A673 (cell line): ENCODE measurements around the gene ATG4C. TPM values are rescaled to one million over a fixed set of nuclear protein-coding genes. Genes with fewer than 3 reads are reported as not detected.

Experiments
- BruUV-seq: library from RNA; stranded (reverse); fragments of 400-500 nt; replicated peaks from 2 replicates; lab custom pipeline; 2021; lab: Mats Ljungman, UMichigan
- CTCF ChIA-PET: fragments of 300-600 bp; sonication (Branson Sonifier 250); formaldehyde crosslinking; loops from one replicate; lab custom pipeline; 2022; ENCODE audit warnings: antibody characterized with exemption; lab: Charles Lee
- POLR2A ChIA-PET: fragments of 300-600 bp; sonication (Branson Sonifier 250); formaldehyde crosslinking; loops from one replicate; lab custom pipeline; 2022; ENCODE audit warnings: antibody characterized with exemption; ENCODE audit not compliant: low non-redundant PET; lab: Charles Lee
- DNase-seq: peaks from one replicate; pipeline ENCODE4 v3.0.0-alpha.2; 2015; ENCODE audit warnings: low spot score
- H3K27ac ChIP-seq: fragments of 200-600 bp; sonication (generic); 2 replicates; pipeline ENCODE4 v1.5.1; 2016; ENCODE audit warnings: mixed run types, low read depth, mild to moderate bottlenecking, mixed read lengths, antibody characterized with exemption, low read length; ENCODE audit not compliant: poor library complexity, severe bottlenecking
- H3K27me3 ChIP-seq: fragments of 200-600 bp; sonication (generic); replicated peaks from 2 replicates; pipeline ENCODE4 v1.6.1; 2017; ENCODE audit warnings: mixed run types, low read depth, mild to moderate bottlenecking, mixed read lengths, antibody characterized with exemption, low read length; ENCODE audit not compliant: insufficient read depth, poor library complexity
- H3K36me3 ChIP-seq: fragments of 200-600 bp; sonication (generic); 2 replicates; pipeline ENCODE4 v1.6.1; 2016; ENCODE audit warnings: mixed run types, mild to moderate bottlenecking, mixed read lengths, antibody characterized with exemption, low read length; ENCODE audit not compliant: insufficient read depth, poor library complexity, severe bottlenecking
- H3K4me1 ChIP-seq: fragments of 200-600 bp; sonication (generic); 2 replicates; pipeline ENCODE4 v1.6.1; 2017; ENCODE audit warnings: mixed run types, mild to moderate bottlenecking, mixed read lengths, antibody characterized with exemption, low read length; ENCODE audit not compliant: insufficient read depth, poor library complexity, severe bottlenecking
- H3K4me3 ChIP-seq: fragments of 200-600 bp; sonication (generic); 2 replicates; pipeline ENCODE4 v1.5.1; 2016; ENCODE audit warnings: low read depth, mixed run types, mild to moderate bottlenecking, mixed read lengths, low read length; ENCODE audit not compliant: poor library complexity, severe bottlenecking
- H3K9me3 ChIP-seq: fragments of 200-600 bp; sonication (generic); 2 replicates; pipeline ENCODE4 v1.6.1; 2016; ENCODE audit warnings: mixed run types, low read depth, mild to moderate bottlenecking, mixed read lengths, antibody characterized with exemption, low read length; ENCODE audit not compliant: poor library complexity, severe bottlenecking
- CTCF ChIP-seq: fragments of 300-800, 200-600 bp; sonication (generic); conservative IDR thresholded peaks from 2 replicates; pipeline ENCODE4 v1.5.1; 2017; ENCODE audit warnings: low read depth, mild to moderate bottlenecking, antibody characterized with exemption, low read length, moderate library complexity, mixed read lengths
- EZH2 ChIP-seq: fragments of 200-600 bp; sonication (generic); IDR thresholded peaks from 2 replicates; pipeline ENCODE4 v1.6.1; 2017; ENCODE audit warnings: borderline replicate concordance, low read depth, mild to moderate bottlenecking, mixed read lengths, antibody characterized with exemption, low read length; ENCODE audit not compliant: poor library complexity, severe bottlenecking
- intact Hi-C: fragments of 100-400 bp; cut with micrococcal nuclease; formaldehyde crosslinking; loops from one replicate; pipeline ENCODE4 v1.10.0; 2022; ENCODE audit not compliant: unreplicated experiment
- total RNA-seq: library from RNA; stranded (reverse); gene quantifications from 2 replicates; pipeline ENCODE4 v1.2.3, GENCODE V29; 2021

The ATG4C gene
- total RNA-seq, 1 experiment from 2014 or later, result 14.4 TPM

DNA sequence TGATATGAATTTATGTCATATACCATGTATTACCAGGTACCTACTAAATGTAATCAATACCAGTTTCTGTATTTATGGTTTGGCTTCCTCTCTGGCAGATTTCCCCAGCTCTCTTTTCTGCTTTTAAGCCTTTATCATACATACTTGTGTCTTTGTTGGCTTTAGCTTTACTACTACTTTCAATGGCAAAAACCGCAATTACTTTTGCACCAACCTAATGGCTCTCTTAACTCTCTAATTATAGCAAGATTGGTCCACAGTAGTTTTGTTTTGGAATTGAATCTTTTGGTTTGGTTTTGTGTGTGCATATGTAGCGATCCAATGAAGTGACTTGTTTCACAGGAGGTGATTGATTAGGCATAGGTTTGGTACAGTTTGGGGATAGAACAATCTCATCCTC is 93.6 kb downstream of the ATG4C start:
- ChIA-PET CTCF (no interaction called here), POLR2A (no interaction called here)
- Histone ChIP-seq H3K27ac (no peak overlapping the region), H3K4me1 (peaks cover 14% of the 10 kb centered on the region), H3K27me3 (no peaks in the 10 kb centered on the region), H3K36me3 (no peaks in the 10 kb centered on the region), H3K4me3 (no peak overlapping the region), H3K9me3 (no peaks in the 10 kb centered on the region)
- no TSS peak for BruUV-seq
- intact Hi-C loops, result no loop called here
- TF ChIP-seq EZH2, result no peak
- TF ChIP-seq CTCF, result no peak
- no peak for DNase-seq

DNA sequence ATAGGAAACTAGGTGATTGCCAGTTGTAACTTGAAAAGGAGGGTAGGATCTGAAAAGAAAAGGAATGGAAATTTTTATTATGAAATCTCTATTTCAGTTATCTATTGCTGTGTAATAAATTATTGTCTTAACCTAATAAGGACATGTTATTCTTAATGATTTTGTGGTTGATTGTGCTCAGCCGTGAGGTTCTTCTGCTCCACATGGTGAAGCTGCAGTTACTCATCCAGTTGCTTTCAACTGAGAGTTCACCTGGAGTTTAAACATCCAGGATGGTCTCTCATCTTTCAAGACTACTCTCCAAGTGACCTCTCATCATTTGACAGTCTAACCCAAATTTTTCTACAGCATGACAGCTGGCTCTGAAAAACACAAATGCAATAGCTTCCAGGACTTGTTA is 96.0 kb downstream of the ATG4C start:
- POLR2A ChIA-PET, result no interaction called here
- Histone ChIP-seq H3K4me1 (peaks cover 14% of the 10 kb centered on the region), H3K27me3 (no peaks in the 10 kb centered on the region), H3K4me3 (no peak overlapping the region), H3K9me3 (no peaks in the 10 kb centered on the region), H3K27ac (no peak overlapping the region), H3K36me3 (no peaks in the 10 kb centered on the region)
- CTCF ChIA-PET, result no interaction called here
- no TSS peak for BruUV-seq
- TF ChIP-seq EZH2 (no peak), CTCF (no peak)
- DNase-seq, result no peak
- intact Hi-C loops, result no loop called here

DNA sequence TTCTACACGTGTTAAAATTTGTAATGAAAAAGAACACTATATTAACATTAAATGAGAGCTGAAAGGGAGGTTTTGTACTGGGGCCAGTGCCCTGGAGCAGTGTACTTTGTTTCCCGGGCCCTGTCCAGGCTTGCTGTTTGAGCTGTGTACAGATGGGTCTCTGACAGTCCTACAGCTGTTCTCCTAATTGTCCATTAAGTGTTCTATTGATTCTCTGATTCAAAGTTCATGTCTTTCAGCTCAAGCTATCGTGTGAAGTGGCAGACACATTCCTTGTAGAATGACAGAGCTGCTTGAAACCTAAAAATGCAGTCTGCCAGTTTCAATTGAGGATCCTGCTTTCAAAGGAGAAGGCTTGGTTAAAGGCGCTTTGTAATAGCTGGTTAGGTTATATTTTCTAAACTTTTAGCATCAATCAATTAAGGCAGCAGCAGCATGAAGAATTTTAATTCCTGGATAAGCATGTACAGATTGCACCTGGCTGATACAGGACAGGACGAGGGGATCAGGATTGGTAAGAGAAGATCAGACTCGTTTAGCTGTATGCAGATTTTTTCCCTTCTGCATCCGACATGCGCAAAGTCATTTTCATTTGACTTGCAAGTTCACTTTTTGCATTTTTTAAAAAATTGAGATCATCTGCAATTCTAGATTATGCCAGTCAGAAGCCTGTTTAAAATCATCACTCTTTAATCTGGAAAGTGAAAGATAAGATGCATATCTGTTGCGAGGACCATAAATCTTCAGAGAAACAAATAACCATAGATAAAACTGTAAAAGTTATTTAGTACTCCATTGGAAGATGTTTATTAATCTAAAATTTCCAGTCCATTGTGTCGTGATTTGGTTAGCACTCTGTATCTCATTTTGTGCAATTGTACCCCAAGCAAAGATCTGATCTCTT is 98.5 kb downstream of the ATG4C start:
- Histone ChIP-seq H3K27ac (no peak overlapping the region), H3K4me1 (no peaks in the 10 kb centered on the region), H3K27me3 (no peaks in the 10 kb centered on the region), H3K4me3 (no peak overlapping the region), H3K9me3 (no peaks in the 10 kb centered on the region), H3K36me3 (no peaks in the 10 kb centered on the region)
- intact Hi-C loops, result no loop called here
- BruUV-seq, result no TSS peak
- TF ChIP-seq EZH2 (no peak), CTCF (no peak)
- ChIA-PET POLR2A (no interaction called here), CTCF (no interaction called here)
- DNase-seq, result no peak
